KMS-11 (cell line): ENCODE data around the gene KRT82.

ENCODE experiments used
- H2AFZ ChIP-seq: fragments of 200-600 bp; sonication (generic); 2 replicates; pipeline ENCODE4 v1.6.1; 2016; ENCODE audit warnings: antibody characterized with exemption, mixed run types, low read depth
- H3K27ac ChIP-seq: fragments of 200-600 bp; sonication (generic); 2 replicates; pipeline ENCODE4 v1.6.1; 2016; ENCODE audit warnings: mild to moderate bottlenecking, mixed run types
- H3K27me3 ChIP-seq: fragments of 200-600 bp; sonication (generic); 2 replicates; pipeline ENCODE4 v1.6.1; 2017; ENCODE audit warnings: mild to moderate bottlenecking, low read depth, mixed run types, moderate library complexity; ENCODE audit not compliant: insufficient read depth
- H3K36me3 ChIP-seq: fragments of 200-600 bp; sonication (generic); 2 replicates; pipeline ENCODE4 v1.6.1; 2017; ENCODE audit warnings: mild to moderate bottlenecking, mixed run types; ENCODE audit not compliant: insufficient read depth
- H3K4me1 ChIP-seq: fragments of 200-600 bp; sonication (generic); 2 replicates; pipeline ENCODE4 v1.6.1; 2016; ENCODE audit warnings: mild to moderate bottlenecking, low read depth, mixed run types; ENCODE audit not compliant: poor library complexity, severe bottlenecking
- H3K4me2 ChIP-seq: fragments of 200-600 bp; sonication (generic); 2 replicates; pipeline ENCODE4 v1.7.0; 2016; ENCODE audit warnings: mild to moderate bottlenecking, mixed run types
- H3K4me3 ChIP-seq: fragments of 200-600 bp; sonication (generic); IDR thresholded peaks from 2 replicates; pipeline ENCODE4 v1.6.1; 2017; ENCODE audit warnings: low read depth, low read length, mixed read lengths; ENCODE audit not compliant: insufficient read depth
- H3K79me2 ChIP-seq: fragments of 200-600 bp; sonication (generic); 2 replicates; pipeline ENCODE4 v1.6.1; 2016; ENCODE audit warnings: low read depth, mixed run types; ENCODE audit not compliant: insufficient read depth
- H3K9ac ChIP-seq: fragments of 200-600 bp; sonication (generic); 2 replicates; pipeline ENCODE4 v1.6.1; 2016; ENCODE audit warnings: mild to moderate bottlenecking, mixed run types
- H4K20me1 ChIP-seq: fragments of 200-600 bp; sonication (generic); 2 replicates; pipeline ENCODE4 v1.6.1; 2016; ENCODE audit warnings: mild to moderate bottlenecking, mixed run types; ENCODE audit not compliant: insufficient read depth
- TF ChIP-seq, protein P1 (sequence below): fragments of 200-600 bp; sonication (generic); conservative IDR thresholded peaks from 2 replicates; pipeline ENCODE4 v1.6.1; 2017; ENCODE audit warnings: low read depth, mild to moderate bottlenecking, antibody characterized with exemption, low read length, moderate library complexity, mixed read lengths

The KRT82 gene

DNA sequence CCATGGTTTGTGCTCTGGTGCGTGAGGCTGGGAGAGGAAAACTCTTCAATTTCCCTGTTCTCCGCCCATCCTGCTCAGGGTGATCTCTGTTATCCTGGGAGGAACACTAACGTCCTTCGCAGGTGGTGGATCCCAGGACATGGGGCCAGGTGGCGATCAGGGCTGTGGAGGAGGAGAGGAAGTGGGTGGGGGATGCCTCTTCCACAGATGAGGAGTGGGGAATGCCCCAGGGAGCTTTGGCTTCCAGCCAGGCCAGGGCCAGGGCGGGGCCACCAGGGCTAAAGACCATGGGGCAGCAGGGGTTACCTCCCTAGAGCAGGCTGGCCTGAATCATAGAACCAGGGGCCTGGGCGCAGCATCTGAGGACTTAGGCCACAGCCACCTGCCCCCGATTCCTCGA is 31.4 kb upstream of the KRT82 start:
- Histone ChIP-seq H3K36me3 (no peaks in the 10 kb centered on the region), H3K27ac (no peak overlapping the region), H3K4me2 (no peak overlapping the region), H3K9ac (no peak overlapping the region), H3K4me1 (no peaks in the 10 kb centered on the region), H3K4me3 (no peak overlapping the region), H3K79me2 (no peaks in the 10 kb centered on the region), H2AFZ (no peak overlapping the region), H4K20me1 (no peaks in the 10 kb centered on the region), H3K27me3 (peaks cover 45% of the 10 kb centered on the region; the same call in 1 of the 2 replicates)
- TF ChIP-seq, protein P1, sequence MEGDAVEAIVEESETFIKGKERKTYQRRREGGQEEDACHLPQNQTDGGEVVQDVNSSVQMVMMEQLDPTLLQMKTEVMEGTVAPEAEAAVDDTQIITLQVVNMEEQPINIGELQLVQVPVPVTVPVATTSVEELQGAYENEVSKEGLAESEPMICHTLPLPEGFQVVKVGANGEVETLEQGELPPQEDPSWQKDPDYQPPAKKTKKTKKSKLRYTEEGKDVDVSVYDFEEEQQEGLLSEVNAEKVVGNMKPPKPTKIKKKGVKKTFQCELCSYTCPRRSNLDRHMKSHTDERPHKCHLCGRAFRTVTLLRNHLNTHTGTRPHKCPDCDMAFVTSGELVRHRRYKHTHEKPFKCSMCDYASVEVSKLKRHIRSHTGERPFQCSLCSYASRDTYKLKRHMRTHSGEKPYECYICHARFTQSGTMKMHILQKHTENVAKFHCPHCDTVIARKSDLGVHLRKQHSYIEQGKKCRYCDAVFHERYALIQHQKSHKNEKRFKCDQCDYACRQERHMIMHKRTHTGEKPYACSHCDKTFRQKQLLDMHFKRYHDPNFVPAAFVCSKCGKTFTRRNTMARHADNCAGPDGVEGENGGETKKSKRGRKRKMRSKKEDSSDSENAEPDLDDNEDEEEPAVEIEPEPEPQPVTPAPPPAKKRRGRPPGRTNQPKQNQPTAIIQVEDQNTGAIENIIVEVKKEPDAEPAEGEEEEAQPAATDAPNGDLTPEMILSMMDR, result no peak

DNA sequence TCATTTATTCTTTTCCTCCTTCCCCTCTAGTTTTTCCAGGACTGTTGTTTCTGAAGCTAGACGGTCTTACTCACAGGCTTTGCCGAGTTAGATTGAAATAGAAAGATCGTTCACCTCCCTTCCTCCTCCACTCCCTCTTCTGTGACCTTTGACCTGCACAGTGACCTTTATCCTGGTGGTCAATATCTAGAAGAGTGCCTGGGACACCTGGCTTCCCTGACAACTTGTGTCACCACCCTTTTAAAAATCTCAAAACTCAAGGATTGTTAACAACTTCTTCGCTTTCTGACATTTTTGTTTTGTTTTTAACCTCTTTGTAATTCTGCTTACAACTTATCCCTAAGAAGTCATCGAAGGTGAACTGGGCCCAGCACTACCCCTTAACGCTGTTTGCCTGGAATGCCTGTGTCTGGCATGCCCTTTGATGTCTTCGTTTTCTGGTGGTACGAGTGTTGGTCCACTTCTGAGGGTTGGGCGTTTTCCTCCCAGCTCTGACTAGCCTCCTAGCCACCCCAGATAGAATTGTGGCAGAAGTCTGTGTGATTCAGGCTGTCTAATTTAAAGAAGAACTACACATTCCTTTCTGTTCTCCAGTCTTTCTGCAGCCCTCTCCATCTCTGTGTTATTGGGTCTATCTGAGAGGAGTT is 30.8 kb upstream of the KRT82 start:
- H4K20me1 ChIP-seq, result no peaks in the 10 kb centered on the region
- H3K27me3 ChIP-seq, result peaks cover 45% of the 10 kb centered on the region
- TF ChIP-seq, protein P1, result no peak
- H3K4me2 ChIP-seq, result no peak overlapping the region
- no peak overlapping the region for H2AFZ ChIP-seq
- H3K4me1 ChIP-seq, result no peaks in the 10 kb centered on the region
- H3K4me3 ChIP-seq, result no peak overlapping the region
- no peaks in the 10 kb centered on the region for H3K36me3 ChIP-seq
- no peaks in the 10 kb centered on the region for H3K79me2 ChIP-seq
- no peak overlapping the region for H3K9ac ChIP-seq
- no peak overlapping the region for H3K27ac ChIP-seq

DNA sequence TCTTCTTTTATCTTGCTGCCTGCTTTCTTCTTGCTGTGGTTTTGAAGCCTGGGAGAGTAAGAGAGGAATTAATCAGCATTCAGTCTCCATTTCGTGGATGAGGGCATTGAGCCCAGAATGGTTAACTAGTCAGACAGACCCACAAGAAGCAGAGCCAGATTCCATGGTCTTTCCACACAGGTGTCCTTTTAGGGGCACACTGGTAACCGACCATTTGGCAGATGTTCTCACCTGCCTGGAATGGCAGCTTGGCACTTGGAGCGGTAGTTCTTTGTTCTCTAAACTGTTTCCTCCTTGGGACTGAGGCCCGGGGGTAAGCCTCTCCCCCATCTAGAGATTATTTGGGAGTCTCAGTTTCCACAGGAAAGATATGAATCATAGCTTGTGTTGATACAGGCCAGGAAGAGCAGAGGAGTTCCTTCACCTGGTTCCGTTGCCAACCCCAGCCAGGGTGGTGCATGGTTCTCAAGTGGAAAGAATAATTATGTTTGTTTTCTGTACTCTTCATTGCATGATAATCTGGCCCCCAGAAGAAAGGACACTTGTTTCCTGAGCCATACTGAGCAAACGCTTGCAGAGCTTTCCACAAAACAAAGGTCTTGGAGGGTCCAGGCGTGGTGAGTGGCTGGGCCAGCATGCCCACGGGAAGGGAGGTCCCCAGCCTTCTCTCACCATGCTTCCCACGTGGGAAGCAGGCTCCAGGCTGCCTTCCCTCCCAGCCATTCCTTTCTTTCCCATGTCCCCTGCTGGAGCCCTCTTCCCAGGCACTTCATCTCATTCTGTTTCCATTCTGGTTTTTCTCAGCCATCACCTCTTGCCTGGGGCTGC is 30.1 kb upstream of the KRT82 start:
- Histone ChIP-seq H3K79me2 (no peaks in the 10 kb centered on the region), H2AFZ (no peak overlapping the region), H3K27me3 (peaks cover 46% of the 10 kb centered on the region), H3K4me3 (no peak overlapping the region), H3K4me1 (no peaks in the 10 kb centered on the region), H3K9ac (no peak overlapping the region), H3K4me2 (no peak overlapping the region), H3K27ac (no peak overlapping the region), H3K36me3 (no peaks in the 10 kb centered on the region), H4K20me1 (no peaks in the 10 kb centered on the region)
- TF ChIP-seq, protein P1, result no peak

DNA sequence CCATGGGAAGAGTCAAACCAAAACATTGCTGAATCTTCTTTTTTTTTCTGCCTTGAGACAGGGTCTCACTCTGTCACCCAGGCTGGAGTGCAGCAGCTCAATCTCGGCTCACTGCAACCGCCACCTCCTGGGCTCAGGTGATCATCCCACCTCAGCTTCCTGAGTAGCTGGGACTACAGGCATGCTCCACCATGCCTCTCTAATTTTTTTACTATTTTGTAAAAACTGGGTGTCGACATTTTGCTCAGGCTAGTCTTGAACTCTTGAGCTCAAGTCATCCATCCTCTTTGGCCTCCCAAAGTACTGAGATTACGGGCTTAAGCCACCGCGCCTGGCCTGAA is 29.5 kb upstream of the KRT82 start:
- H3K27me3 ChIP-seq, result peaks cover 51% of the 10 kb centered on the region
- H3K27ac ChIP-seq, result no peak overlapping the region
- no peak overlapping the region for H3K4me2 ChIP-seq
- no peaks in the 10 kb centered on the region for H3K36me3 ChIP-seq
- H3K4me3 ChIP-seq, result no peak overlapping the region
- H4K20me1 ChIP-seq, result no peaks in the 10 kb centered on the region
- H3K4me1 ChIP-seq, result no peaks in the 10 kb centered on the region
- no peak overlapping the region for H3K9ac ChIP-seq
- H3K79me2 ChIP-seq, result no peaks in the 10 kb centered on the region
- TF ChIP-seq, protein P1, result no peak
- H2AFZ ChIP-seq, result no peak overlapping the region
